WERI-Rb-1 (cell line): ENCODE data around the gene SCTR.

ENCODE experiments used
- DNase-seq: peaks from one replicate; pipeline ENCODE4 v3.0.0-alpha.2; 2020
- H3K27ac ChIP-seq: fragments of 250-450 bp; sonication (Bioruptor Pico); 2 replicates; pipeline ENCODE4 v1.5.1; 2020; ENCODE audit warnings: mild to moderate bottlenecking, moderate library complexity
- H3K27me3 ChIP-seq: fragments of 250-450 bp; sonication (Bioruptor Pico); 2 replicates; pipeline ENCODE4 v1.5.1; 2021; ENCODE audit warnings: mild to moderate bottlenecking, low read depth, moderate library complexity; ENCODE audit not compliant: insufficient read depth, severe bottlenecking
- H3K36me3 ChIP-seq: fragments of 250-450 bp; sonication (Bioruptor Pico); 2 replicates; pipeline ENCODE4 v1.5.1; 2020; ENCODE audit warnings: mild to moderate bottlenecking, moderate library complexity
- H3K4me3 ChIP-seq: 2 replicates; pipeline ENCODE4 v1.5.1; 2011; ENCODE audit warnings: low read depth, mild to moderate bottlenecking, control low read depth, low read length
- H3K9me3 ChIP-seq: fragments of 250-450 bp; sonication (Bioruptor Pico); 2 replicates; pipeline ENCODE4 v1.5.1; 2021; ENCODE audit warnings: mild to moderate bottlenecking, moderate library complexity; ENCODE audit not compliant: severe bottlenecking
- CTCF ChIP-seq: IDR thresholded peaks from 2 replicates; pipeline ENCODE4 v1.5.1; 2011; ENCODE audit warnings: low read depth, mild to moderate bottlenecking, control low read depth, inconsistent platforms, low read length

Gene SCTR

GRCh38 chr2:119422360-119423107 is 101.7 kb downstream of the SCTR start:
- DNase-seq = no peak
- Histone ChIP-seq H3K36me3 (no peaks in the 10 kb centered on the region), H3K27ac (no peak overlapping the region), H3K9me3 (no peaks in the 10 kb centered on the region), H3K4me3 (no peak overlapping the region), H3K27me3 (no peaks in the 10 kb centered on the region)
- no peak for TF ChIP-seq CTCF

GRCh38 chr2:119421741-119422140 is 102.5 kb downstream of the SCTR start:
- DNase-seq = no peak
- no peak overlapping the region for H3K4me3 ChIP-seq
- H3K27me3 ChIP-seq = no peaks in the 10 kb centered on the region
- H3K27ac ChIP-seq = no peak overlapping the region
- no peak for TF ChIP-seq CTCF
- no peaks in the 10 kb centered on the region for H3K9me3 ChIP-seq
- H3K36me3 ChIP-seq = no peaks in the 10 kb centered on the region

- H3K36me3 ChIP-seq = no peaks in the 10 kb centered on the region
- H3K9me3 ChIP-seq = no peaks in the 10 kb centered on the region
- no peak for DNase-seq
- no peak for TF ChIP-seq CTCF
- no peak overlapping the region for H3K27ac ChIP-seq
- no peaks in the 10 kb centered on the region for H3K27me3 ChIP-seq
- no peak overlapping the region for H3K4me3 ChIP-seq
Observed at GRCh38 chr2:119421304-119421703, 103.0 kb downstream of the SCTR start.

GRCh38 chr2:119419803-119420508 is 104.3 kb downstream of the SCTR start:
- no peaks in the 10 kb centered on the region for H3K36me3 ChIP-seq
- TF ChIP-seq CTCF = no peak
- no peak overlapping the region for H3K27ac ChIP-seq
- H3K27me3 ChIP-seq = no peaks in the 10 kb centered on the region
- no peaks in the 10 kb centered on the region for H3K9me3 ChIP-seq
- no peak overlapping the region for H3K4me3 ChIP-seq
- DNase-seq = no peak

GRCh38 chr2:119419065-119419464 is 105.2 kb downstream of the SCTR start:
- Histone ChIP-seq H3K27ac (no peak overlapping the region), H3K36me3 (no peaks in the 10 kb centered on the region), H3K27me3 (no peaks in the 10 kb centered on the region), H3K9me3 (no peaks in the 10 kb centered on the region), H3K4me3 (no peak overlapping the region)
- no peak for TF ChIP-seq CTCF
- DNase-seq = no peak
